NB4 (cell line): ENCODE results near the gene HPRT1.

Experiments used
- TF ChIP-seq, protein P1 (sequence below): IDR thresholded peaks from one replicate; pipeline ENCODE4 v1.5.1; 2012; ENCODE audit warnings: low read depth, low read length
- TF ChIP-seq, protein P2 (sequence below): IDR thresholded peaks from 2 replicates; pipeline ENCODE4 v1.6.1; 2011; ENCODE audit warnings: low read depth, low read length

DNA sequence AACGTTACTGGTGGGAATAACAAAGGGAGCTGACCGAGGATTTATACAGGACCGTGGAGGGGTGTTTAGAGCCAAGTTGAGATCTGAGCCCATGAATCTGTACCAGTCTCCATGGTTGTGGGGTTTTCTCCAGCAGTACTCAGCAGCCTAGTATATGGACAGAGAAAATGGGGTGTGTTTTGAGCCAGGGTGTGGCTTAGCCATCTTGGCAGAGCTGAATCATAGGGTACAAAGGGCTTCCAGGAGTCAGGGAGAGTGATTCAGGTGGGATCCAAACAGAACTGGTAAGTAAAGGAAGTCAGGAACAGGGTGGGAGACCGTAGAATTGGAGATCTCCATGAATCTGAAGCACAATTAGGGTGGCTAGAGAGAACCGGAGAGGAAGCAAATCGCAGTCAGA lies 7.4 kb upstream of the HPRT1 start:
- TF ChIP-seq, protein P1, sequence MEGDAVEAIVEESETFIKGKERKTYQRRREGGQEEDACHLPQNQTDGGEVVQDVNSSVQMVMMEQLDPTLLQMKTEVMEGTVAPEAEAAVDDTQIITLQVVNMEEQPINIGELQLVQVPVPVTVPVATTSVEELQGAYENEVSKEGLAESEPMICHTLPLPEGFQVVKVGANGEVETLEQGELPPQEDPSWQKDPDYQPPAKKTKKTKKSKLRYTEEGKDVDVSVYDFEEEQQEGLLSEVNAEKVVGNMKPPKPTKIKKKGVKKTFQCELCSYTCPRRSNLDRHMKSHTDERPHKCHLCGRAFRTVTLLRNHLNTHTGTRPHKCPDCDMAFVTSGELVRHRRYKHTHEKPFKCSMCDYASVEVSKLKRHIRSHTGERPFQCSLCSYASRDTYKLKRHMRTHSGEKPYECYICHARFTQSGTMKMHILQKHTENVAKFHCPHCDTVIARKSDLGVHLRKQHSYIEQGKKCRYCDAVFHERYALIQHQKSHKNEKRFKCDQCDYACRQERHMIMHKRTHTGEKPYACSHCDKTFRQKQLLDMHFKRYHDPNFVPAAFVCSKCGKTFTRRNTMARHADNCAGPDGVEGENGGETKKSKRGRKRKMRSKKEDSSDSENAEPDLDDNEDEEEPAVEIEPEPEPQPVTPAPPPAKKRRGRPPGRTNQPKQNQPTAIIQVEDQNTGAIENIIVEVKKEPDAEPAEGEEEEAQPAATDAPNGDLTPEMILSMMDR: no peak
- TF ChIP-seq, protein P2, sequence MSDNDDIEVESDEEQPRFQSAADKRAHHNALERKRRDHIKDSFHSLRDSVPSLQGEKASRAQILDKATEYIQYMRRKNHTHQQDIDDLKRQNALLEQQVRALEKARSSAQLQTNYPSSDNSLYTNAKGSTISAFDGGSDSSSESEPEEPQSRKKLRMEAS: no peak
